GM18502 (cell line): ENCODE measurements around the gene NMNAT2.
"Not testable (repeated sequence)": the region's sequence is repeated elsewhere in the genome, so short reads cannot be mapped to it uniquely, and the experiment has no call there.

Experiments
- ATAC-seq: cut with Tn5 transposase; IDR thresholded peaks from one replicate; pipeline ENCODE4 v1.9.1; 2021; ENCODE audit warnings: mild to moderate bottlenecking; ENCODE audit not compliant: unreplicated experiment, poor library complexity

Gene NMNAT2

DNA sequence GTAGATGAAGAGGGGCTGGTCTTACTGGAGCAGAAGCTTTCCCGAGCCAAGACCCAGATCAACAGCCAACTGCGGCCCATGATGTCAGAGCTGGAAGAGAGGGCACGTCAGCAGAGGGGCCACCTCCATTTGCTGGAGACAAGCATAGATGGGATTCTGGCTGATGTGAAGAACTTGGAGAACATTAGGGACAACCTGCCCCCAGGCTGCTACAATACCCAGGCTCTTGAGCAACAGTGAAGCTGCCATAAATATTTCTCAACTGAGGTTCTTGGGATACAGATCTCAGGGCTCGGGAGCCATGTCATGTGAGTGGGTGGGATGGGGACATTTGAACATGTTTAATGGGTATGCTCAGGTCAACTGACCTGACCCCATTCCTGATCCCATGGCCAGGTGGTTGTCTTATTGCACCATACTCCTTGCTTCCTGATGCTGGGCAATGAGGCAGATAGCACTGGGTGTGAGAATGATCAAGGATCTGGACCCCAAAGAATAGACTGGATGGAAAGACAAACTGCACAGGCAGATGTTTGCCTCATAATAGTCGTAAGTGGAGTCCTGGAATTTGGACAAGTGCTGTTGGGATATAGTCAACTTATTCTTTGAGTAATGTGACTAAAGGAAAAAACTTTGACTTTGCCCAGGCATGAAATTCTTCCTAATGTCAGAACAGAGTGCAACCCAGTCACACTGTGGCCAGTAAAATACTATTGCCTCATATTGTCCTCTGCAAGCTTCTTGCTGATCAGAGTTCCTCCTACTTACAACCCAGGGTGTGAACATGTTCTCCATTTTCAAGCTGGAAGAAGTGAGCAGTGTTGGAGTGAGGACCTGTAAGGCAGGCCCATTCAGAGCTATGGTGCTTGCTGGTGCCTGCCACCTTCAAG, 174.8 kb downstream of the NMNAT2 start:
- ATAC-seq = no peak

DNA sequence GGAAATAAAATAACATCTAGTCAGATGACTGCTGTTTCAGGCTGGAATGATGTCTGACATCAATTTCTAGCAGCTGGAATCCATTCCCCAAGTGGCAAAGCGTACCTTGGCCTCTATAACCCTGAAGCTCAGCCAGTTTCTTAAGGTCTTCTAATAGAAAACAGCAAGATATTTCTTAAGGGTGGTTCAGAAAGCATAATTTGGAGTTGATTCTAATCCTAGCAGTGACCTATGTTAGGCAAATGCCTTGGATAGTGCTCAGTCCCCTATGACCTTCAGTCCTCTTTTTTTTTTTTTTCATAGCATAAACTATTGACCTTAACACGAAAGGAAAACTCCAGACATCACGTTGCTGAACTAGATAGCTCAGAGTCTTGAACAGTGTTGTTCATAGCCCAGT, 175.6 kb downstream of the NMNAT2 start:
- ATAC-seq = no peak

DNA sequence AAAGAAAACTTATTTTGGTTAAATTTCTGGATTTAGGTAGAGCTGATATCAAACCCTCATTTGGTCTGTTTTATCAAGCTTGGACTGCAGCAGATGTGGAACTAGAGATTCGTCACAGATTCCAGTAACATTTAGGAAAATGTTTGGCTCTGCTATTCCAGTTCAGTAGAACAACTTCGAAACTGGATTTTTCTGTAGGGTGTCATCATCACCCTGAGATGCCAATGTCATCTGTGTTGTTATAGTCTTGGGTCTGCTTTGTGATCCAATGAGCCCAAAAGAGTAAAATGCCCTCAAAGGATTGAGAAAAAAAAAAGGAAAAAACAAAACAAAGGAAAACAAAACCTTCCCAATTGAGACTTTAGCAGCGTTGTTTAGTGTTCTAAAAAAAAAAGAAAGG, 176.7 kb downstream of the NMNAT2 start:
- no peak for ATAC-seq

DNA sequence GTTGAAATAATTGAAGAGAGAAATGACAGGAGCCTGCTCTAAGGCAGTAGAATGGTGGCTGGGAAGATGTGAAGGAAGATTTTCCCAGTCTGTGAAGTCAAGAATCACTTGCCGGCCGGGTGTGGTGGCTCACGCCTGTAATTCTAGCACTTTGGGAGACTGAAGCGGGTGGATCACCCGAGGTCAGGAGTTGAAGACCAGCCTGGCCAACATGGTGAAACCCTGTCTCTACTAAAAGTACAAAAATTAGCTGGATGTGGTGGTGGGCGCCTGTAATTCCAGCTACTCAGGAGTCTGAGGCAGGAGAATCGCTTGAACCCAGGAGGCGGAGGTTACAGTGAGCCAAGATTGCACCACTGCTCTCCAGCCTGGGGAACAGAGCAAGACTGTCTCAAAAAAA, 177.3 kb downstream of the NMNAT2 start:
- ATAC-seq = not testable (repeated sequence)

DNA sequence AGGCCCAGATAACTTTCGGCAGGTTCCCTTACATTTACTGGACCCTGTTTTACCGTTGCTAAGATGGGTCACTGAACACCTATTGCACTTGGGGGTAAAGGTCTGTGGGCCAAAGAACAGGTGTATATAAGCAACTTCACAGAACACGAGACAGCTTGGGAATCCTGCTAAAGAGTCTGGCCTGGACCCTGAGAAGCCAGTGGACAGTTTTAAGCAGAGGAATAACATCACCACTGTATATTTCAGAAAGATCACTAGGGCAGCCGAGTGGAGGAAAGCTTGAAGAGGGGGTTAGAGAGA, 177.7 kb downstream of the NMNAT2 start:
- ATAC-seq = no peak

DNA sequence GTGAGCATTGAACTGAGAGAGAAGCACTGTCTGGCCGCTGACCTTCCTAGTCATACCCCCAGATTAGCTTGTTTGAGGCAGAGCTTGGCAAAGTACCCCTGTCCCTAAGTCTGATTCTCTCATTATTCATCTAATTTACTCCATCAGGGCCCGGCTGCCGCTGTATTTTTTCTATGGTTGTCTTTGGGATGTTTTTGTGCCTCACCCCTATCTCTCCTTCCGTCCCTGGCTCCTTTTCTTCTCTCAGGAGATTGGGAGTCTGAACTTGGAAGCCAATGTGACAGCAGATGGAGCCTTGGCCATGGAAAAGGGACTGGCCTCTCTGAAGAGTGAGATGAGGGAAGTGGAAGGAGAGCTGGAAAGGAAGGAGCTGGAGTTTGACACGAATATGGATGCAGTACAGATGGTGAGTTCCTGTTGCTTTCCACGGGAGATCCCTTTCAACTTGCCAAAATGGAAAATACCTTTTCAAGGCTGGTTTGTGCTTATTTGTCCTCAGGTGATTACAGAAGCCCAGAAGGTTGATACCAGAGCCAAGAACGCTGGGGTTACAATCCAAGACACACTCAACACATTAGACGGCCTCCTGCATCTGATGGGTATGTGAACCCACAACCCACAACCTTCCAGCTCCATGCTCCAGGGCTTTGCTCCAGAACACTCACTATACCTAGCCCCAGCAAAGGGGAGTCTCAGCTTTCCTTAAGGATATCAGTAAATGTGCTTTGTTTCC, 178.2 kb downstream of the NMNAT2 start:
- no peak for ATAC-seq

DNA sequence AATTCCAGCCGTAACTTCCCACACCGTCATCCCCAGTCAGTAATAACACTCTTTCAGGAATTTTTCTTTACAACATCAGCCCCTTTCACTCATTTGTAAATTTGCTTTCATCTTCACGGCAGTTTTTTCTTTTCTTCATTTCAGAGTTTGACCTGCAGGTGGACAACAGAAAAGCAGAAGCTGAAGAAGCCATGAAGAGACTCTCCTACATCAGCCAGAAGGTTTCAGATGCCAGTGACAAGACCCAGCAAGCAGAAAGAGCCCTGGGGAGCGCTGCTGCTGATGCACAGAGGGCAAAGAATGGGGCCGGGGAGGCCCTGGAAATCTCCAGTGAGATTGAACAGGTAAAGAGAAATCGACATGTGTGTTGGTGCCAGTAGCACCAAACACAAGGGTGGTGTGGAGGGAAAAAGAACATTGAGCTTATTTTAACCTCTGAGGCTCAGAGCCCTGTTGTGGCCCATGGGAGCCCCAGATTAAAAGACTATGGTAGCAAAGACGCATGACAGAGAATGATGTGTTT, 178.9 kb downstream of the NMNAT2 start:
- no peak for ATAC-seq

DNA sequence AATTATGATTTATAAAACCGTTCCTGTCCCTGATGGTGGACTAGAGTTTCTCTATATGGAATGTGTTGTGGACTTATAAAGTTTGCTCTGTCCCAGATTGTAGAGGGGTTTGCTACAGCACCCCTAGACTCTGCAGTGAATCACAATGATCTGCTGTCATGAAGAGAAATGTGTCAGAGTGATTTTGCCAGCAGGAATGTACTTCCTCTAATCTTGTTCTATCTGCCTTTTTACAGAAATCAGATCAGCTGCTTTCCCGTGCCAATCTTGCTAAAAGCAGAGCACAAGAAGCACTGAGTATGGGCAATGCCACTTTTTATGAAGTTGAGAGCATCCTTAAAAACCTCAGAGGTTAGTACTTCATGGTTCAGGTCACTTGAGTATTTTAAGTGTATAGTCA, 180.1 kb downstream of the NMNAT2 start:
- no peak for ATAC-seq

DNA sequence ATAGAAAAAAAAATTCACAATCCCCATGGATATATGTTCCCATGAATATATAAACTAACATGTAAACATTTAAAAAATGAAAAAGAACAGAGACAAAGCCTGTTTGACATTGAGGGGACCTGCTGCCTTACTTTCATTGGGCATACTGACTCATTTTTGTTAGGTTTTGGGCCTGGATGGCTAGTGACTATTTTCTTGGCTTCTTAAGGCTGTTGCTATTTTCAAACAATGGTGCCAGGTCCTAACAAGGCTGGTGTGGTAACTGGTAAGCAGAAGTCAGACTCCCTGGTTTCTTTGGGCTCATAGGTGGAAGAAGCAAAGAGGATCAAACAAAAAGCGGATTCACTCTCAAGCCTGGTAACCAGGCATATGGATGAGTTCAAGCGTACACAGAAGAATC, 181.1 kb downstream of the NMNAT2 start:
- no peak for ATAC-seq

DNA sequence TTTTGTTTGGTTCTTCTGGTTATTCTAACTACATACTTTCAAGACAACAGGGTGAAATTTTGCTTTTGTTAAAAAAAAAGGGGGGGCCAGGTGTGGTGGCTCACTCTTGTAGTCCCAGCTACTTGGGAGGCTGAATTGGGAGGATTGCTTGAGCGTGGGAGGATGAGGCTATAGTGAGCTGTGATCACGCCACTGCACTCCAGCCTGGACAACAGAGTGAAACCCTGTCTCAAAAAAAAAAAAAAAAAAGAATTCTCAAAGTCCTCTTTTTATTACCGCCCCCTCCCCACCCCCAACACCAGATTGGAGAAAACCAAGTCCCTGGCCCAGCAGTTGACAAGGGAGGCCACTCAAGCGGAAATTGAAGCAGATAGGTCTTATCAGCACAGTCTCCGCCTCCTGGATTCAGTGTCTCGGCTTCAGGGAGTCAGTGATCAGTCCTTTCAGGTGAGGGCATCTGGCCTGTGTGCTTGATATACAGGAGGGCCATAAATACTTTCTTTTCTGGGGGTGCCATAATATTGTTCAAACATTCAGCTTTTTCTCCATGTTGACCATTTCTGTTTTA, 181.9 kb downstream of the NMNAT2 start:
- no peak for ATAC-seq

DNA sequence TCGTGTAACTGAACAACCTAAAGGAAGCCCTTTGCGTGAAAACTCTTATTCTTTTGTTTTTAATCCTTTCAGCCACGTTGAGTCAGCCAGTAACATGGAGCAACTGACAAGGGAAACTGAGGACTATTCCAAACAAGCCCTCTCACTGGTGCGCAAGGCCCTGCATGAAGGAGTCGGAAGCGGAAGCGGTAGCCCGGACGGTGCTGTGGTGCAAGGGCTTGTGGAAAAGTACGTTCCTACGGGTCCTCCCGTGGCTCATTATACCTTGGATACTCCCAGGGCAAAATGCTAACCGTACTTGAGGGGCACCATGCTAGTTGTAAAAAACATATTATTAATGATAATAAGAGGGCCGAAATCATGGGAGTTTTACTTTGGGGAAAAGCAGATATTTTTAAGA, 182.7 kb downstream of the NMNAT2 start:
- no peak for ATAC-seq

DNA sequence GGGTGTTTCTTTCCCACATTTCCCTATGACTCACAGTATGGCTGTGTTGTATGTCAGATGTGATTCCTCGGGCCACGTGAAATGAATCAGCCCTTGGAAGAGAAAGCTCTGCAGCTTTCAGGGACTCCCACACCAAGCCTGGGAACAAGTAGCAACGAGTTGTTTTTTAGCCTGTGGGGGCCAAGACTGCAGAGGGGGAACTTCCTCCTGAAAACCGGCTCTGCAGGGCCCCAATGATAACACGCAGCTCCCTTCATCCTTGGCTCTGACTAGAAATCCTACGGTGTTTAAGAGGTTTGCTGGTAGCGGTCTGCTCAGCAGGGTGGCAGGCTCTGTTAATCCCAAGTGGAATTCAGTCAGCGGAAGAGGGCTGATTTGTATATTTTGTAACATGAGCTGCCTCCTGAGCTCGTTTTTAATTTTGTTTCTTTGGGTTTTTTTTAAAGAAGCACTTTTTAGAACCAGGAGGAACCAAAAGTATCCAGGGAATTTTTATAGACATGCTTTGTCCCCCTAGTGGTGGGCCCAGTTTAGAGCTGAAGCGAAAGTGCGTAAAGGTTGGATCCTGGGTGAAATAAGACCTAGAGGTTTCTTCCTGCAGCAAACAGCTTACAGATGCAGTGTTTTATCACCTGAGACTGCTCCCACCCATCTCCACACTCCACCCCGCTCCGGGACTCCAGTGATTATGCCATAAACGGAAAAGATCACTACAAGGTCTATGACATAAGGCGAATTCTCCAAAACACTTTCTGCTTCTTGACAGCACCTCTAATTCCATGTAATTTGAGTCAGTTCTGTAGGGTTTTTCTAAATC, 183.3 kb downstream of the NMNAT2 start:
- no peak for ATAC-seq

DNA sequence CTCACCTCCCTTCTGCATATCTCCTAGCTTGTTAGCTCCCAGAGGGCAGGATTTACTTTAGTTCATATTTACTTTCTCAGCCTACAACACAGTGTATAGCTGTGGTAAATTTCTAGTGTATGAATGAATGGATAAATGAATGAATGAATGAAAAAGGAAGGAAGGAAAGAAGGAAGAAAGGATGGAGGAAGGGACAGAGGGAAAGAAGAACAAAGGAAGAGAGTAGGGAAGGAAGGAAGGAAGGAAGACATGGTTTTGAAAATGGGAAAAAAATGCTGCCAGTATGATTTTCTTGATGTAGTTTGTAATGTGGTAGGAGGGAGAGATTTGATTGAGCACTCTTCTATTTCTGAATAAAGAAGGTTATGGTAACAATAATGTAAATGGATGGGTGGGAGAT, 185.1 kb downstream of the NMNAT2 start:
- ATAC-seq = no peak

DNA sequence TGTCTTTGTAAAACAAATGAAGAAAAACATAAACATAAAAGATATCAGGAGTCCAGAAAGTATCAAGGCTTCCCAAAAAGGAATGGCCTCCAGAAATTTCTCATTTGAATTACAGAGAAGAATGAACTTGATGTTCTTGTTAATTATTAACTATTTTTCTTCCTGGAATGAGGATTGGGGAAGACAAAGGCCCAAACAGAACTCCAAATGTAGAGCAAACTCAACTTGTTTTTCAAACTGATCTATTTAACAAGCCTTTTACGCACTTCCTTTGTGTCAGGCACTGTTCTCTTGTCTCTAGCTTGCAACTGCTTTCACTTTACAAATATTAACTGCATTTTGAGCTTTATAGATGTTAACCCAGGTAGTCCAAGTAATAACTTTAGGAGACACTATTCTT, 186.6 kb downstream of the NMNAT2 start:
- no peak for ATAC-seq

DNA sequence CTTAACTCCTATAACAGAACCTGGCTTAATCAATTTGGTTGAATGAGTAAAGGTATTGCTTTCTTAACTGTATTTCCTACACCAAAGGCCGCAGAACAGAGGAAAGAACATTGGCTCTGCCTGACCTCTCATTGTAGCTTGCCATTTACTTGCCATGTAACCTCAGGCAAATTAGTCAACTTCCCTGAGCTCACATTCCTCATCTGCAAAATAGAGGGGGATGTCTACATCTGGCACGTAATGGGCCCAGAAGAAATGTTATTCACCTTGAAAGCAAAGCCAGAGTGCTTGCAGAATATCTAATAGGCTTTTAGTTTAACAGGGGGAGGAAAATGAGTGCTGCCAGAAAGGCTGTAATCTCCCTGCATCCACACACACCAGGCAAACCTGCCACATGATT, 187.8 kb downstream of the NMNAT2 start:
- ATAC-seq = no peak

DNA sequence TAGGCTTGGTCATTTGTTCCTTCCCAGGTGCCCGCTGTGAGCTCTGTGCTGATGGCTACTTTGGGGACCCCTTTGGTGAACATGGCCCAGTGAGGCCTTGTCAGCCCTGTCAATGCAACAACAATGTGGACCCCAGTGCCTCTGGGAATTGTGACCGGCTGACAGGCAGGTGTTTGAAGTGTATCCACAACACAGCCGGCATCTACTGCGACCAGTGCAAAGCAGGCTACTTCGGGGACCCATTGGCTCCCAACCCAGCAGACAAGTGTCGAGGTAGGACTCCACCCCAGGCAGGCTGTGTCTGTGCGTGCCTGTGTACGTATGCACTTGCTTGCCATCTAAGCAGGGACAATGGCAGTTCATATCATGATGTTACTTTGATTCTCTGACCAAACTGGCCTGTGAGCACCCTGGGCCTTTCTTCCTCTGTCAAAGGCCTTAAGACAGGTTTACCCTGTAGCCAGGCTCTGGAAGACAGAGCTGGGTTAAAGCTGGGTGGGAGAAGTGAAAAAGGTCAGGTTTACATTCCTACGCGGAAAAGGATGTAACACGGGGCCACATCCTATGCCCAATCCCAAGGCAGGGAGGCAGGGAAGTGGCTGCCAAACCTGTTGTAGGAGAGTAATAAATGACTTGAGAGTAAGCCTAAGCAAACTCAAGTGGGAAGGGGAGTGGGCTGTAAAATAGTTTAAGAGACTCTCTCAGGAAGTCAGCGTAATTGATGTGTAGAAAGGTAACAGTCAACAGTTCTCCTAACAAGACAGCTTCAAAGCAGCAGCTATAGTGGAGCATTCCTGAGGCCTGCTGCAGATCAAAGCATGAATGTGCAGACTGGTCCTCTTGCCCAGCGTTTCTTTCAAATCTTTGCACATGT, 189.6 kb downstream of the NMNAT2 start:
- no peak for ATAC-seq

DNA sequence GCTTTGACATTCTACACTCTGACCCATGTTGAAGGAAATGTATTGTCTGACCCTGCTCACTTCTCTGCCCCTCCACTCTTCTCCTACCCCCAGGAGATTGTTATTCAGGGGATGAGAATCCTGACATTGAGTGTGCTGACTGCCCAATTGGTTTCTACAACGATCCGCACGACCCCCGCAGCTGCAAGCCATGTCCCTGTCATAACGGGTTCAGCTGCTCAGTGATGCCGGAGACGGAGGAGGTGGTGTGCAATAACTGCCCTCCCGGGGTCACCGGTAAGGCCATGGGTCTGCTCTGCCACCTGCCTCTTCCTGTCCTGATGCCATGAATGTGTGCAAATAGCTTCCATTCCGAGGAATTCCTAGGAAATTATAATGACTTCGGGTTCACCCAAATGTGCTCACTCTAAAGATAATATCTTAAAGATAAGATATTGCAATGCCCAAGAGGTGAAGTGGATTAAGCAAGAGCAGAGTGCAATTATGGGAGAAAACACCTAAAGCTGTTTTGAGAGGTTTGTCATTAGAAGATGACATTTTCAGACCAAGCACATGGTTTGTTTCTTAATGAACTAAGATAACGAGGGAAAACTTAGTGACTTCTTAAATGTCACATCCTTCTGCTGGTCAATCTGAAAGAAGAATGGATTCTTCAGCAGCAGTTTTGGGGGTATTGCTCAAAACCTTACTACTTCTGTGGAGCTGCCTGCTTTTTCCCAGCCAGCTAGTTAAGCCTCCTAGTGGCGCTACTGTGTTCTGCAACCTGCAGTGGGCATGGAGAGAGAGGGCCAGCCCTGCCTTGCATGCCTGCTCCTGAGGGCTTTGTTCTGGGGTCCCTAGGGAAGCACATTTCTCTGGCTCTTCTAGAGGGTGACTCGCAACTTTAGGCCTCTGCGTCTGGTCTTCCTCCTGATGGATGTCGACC, 190.5 kb downstream of the NMNAT2 start:
- ATAC-seq = no peak

DNA sequence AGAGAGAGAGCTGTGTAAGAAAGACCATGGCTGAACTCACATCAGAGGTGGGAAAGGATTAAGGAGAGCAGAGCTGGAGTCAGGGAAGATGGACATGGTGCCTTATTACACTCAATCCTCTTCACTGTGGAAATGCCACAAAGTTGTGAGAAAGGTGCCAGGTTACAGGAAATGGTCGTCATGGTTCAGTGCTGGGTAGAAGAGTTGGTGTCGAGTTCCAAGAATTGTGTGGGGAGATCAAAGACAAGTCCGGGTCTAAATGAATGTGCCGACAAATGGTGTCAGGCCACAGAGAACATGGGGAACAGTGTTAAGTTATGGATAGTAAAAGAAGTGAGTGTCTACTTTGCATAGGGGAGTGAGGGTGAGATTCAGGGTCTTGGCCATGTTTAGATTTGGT, 191.2 kb downstream of the NMNAT2 start:
- no peak for ATAC-seq

DNA sequence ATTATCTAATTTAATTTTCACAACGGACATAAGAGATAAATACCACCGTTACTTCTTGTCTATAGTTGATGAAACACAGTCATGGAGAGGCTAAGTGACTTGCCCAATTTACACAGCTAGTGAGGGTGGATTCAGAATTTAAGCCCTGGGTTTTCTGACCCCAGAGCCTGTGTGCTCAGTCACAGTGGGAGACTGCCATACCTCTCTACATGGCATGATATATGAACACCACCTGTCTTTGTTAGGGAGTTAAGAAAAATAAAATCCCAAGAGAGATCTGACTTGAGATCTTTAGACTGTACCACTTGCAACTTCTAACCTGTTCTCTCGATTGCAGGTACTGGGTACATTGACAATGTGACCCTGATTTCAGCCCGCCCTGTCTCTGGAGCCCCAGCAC, 191.8 kb downstream of the NMNAT2 start:
- ATAC-seq = no peak
